Measurements from ENCODE around the gene POLH.
"Not testable (repeated sequence)": the region's sequence is repeated elsewhere in the genome, so short reads cannot be mapped to it uniquely, and the experiment has no call there.

Gene POLH

GRCh38 chr6:43575772-43576551 lies at the start of gene POLH, which contains the start of gene XPO5:
TSS of gene POLH (plus strand) at chr6:43576185. CDS start at chr6:43582320, 6,135 bp downstream.
TSS of gene XPO5 (minus strand) at chr6:43576038. CDS start at chr6:43575864, 174 bp downstream.
- DNase-seq: peak; percentile 92

GRCh38 chr6:43532201-43532600 lies 43.8 kb upstream of the POLH start:
- DNase-seq: no peak

GRCh38 chr6:43538986-43539385 lies 37.0 kb upstream of the POLH start:
- DNase-seq: not testable (repeated sequence)

- DNase-seq: not testable (repeated sequence)
These were observed 36.6 kb upstream of the POLH start for GRCh38 chr6:43539409-43539808.

GRCh38 chr6:43540507-43540906 lies 35.5 kb upstream of the POLH start:
- DNase-seq: no peak

GRCh38 chr6:43541774-43542471 lies 34.1 kb upstream of the POLH start:
- no peak for DNase-seq

GRCh38 chr6:43544461-43544860 lies 31.5 kb upstream of the POLH start:
- DNase-seq: no peak

GRCh38 chr6:43547222-43547621 lies 28.8 kb upstream of the POLH start:
- DNase-seq: no peak

- not testable (repeated sequence) for DNase-seq
These were observed 18.4 kb upstream of the POLH start for GRCh38 chr6:43557620-43558019.

- DNase-seq: no peak
These were observed 16.7 kb upstream of the POLH start for GRCh38 chr6:43559328-43559727.

GRCh38 chr6:43570876-43571441 lies 5.0 kb upstream of the POLH start:
- no peak for DNase-seq

- DNase-seq: no peak
These were observed 4.0 kb upstream of the POLH start for GRCh38 chr6:43572015-43572414.

- DNase-seq: no peak
These were observed 747 bp upstream of the POLH start for GRCh38 chr6:43575105-43575771.

- DNase-seq: no peak
These were observed 2.8 kb downstream of the POLH start for GRCh38 chr6:43578748-43579147.

- no peak for DNase-seq
These were observed 3.2 kb downstream of the POLH start for GRCh38 chr6:43579171-43579570.

- no peak for DNase-seq
These were observed 6.9 kb downstream of the POLH start for GRCh38 chr6:43582911-43583310.

- no peak for DNase-seq
These were observed 9.0 kb downstream of the POLH start for GRCh38 chr6:43584892-43585570.

GRCh38 chr6:43588194-43588593 lies 12.2 kb downstream of the POLH start:
- no peak for DNase-seq

GRCh38 chr6:43589564-43589963 lies 13.6 kb downstream of the POLH start:
- DNase-seq: not testable (repeated sequence)

GRCh38 chr6:43593938-43594337 lies 18.0 kb downstream of the POLH start:
- no peak for DNase-seq

- no peak for DNase-seq
These were observed 24.6 kb downstream of the POLH start for GRCh38 chr6:43600595-43600994.

GRCh38 chr6:43604174-43604573 lies 28.2 kb downstream of the POLH start:
- DNase-seq: no peak

- no peak for DNase-seq
These were observed 30.0 kb downstream of the POLH start for GRCh38 chr6:43606019-43606418.
